CD14-positive monocyte (primary cell): Measurements from ENCODE around the gene WNT10A. TPM values are rescaled to one million over a fixed set of nuclear protein-coding genes. Genes with fewer than 3 reads are reported as not detected.

ENCODE experiments used
- DNase-seq, 3 donors: peaks; one replicate each; pipeline ENCODE4 v3.0.0-alpha.2; 2011 to 2022
- H2AFZ ChIP-seq: 2 replicates; pipeline ENCODE4 v1.6.0; 2012; ENCODE audit warnings: mild to moderate bottlenecking, low read depth, low read length, inconsistent platforms; ENCODE audit not compliant: insufficient read depth, poor library complexity, severe bottlenecking
- H3K27ac ChIP-seq, 2 donors: 1 replicate in 1 of 2; 2 replicates in 1 of 2; pipeline ENCODE4 v1.5.1; 2012 to 2013; ENCODE audit warnings: low read length in 2 of 2, control low read depth in 1 of 2, inconsistent platforms in 1 of 2, low read depth in 1 of 2, mild to moderate bottlenecking in 1 of 2
- H3K27me3 ChIP-seq, 2 donors: one replicate each; pipeline versions ENCODE4 v1.6.0 to v1.6.1; 2011 to 2013; ENCODE audit warnings: low read length in 2 of 2; ENCODE audit not compliant: control insufficient read depth in 2 of 2, insufficient read depth in 2 of 2
- H3K36me3 ChIP-seq, 2 donors: replicated peaks in 1 of 2; 1 replicate in 1 of 2; 2 replicates in 1 of 2; pipeline versions ENCODE4 v1.5.1 to v1.6.1; 2012 to 2013; ENCODE audit warnings: low read length in 2 of 2, control low read depth in 1 of 2, inconsistent platforms in 1 of 2, mild to moderate bottlenecking in 1 of 2; ENCODE audit not compliant: insufficient read depth in 2 of 2, control insufficient read depth in 1 of 2
- H3K4me1 ChIP-seq, 2 donors: 1 replicate in 1 of 2; 2 replicates in 1 of 2; pipeline versions ENCODE4 v1.5.1 to v1.6.1; 2012 to 2013; ENCODE audit warnings: low read length in 2 of 2, control low read depth in 1 of 2, inconsistent platforms in 1 of 2, mild to moderate bottlenecking in 1 of 2, moderate library complexity in 1 of 2; ENCODE audit not compliant: insufficient read depth in 2 of 2, control insufficient read depth in 1 of 2
- H3K4me2 ChIP-seq: replicated peaks from 2 replicates; pipeline ENCODE3; 2012; ENCODE audit warnings: low read length, moderate library complexity, mild to moderate bottlenecking; ENCODE audit not compliant: poor library complexity, severe bottlenecking; ENCODE audit errors: extremely low read depth
- H3K4me3 ChIP-seq, 3 experiments: fragments of 200-600 bp in 1 of 3; sonication (generic) in 1 of 3; replicated peaks in 1 of 3; 1 replicate in 2 of 3; 2 replicates in 1 of 3; pipeline ENCODE4 v1.5.1; 2011 to 2013; ENCODE audit warnings: low read length in 3 of 3, mild to moderate bottlenecking in 3 of 3, control low read depth in 2 of 3, low read depth in 2 of 3, inconsistent platforms in 1 of 3, moderate library complexity in 1 of 3
- H3K79me2 ChIP-seq: 2 replicates; pipeline ENCODE4 v1.6.0; 2012; ENCODE audit warnings: mild to moderate bottlenecking, control low read depth, inconsistent platforms, low read length, moderate library complexity; ENCODE audit not compliant: insufficient read depth
- H3K9ac ChIP-seq: 2 replicates; pipeline ENCODE4 v1.6.0; 2017; ENCODE audit warnings: low read length, mild to moderate bottlenecking; ENCODE audit not compliant: insufficient read depth, poor library complexity, severe bottlenecking
- H3K9me3 ChIP-seq, 2 donors: replicated peaks in 1 of 2; 1 replicate in 1 of 2; 2 replicates in 1 of 2; pipeline versions ENCODE4 v1.5.1 to v1.6.1; 2012 to 2013; ENCODE audit warnings: low read length in 2 of 2, control low read depth in 1 of 2; ENCODE audit not compliant: control insufficient read depth in 1 of 2, insufficient read depth in 1 of 2
- H4K20me1 ChIP-seq: 2 replicates; pipeline ENCODE4 v1.6.0; 2012; ENCODE audit warnings: mild to moderate bottlenecking, low read length, control low read depth, moderate library complexity; ENCODE audit not compliant: insufficient read depth
- H3K27ac Mint-ChIP-seq, 7 donors: one replicate each; pipeline ENCODE4 v1.8.0; 2020; ENCODE audit warnings: mild to moderate bottlenecking in 7 of 7, mixed read lengths in 7 of 7, moderate library complexity in 6 of 7, inconsistent platforms in 2 of 7
- H3K27me3 Mint-ChIP-seq, 3 donors: one replicate each; pipeline ENCODE4 v1.8.0; 2021 to 2022; ENCODE audit warnings: low read depth in 3 of 3, mild to moderate bottlenecking in 3 of 3, mixed read lengths in 3 of 3, moderate library complexity in 3 of 3, inconsistent platforms in 1 of 3
- H3K36me3 Mint-ChIP-seq, 2 donors: one replicate each; pipeline ENCODE4 v1.8.0; 2020; ENCODE audit warnings: mixed read lengths in 2 of 2, inconsistent platforms in 1 of 2, mild to moderate bottlenecking in 1 of 2
- H3K4me1 Mint-ChIP-seq: one replicate; pipeline ENCODE4 v1.8.0; 2020; ENCODE audit warnings: mild to moderate bottlenecking, mixed read lengths
- H3K4me3 Mint-ChIP-seq, 2 donors: one replicate each; pipeline ENCODE4 v1.8.0; 2020; ENCODE audit warnings: mild to moderate bottlenecking in 2 of 2, mixed read lengths in 2 of 2, moderate library complexity in 1 of 2
- H3K9me3 Mint-ChIP-seq, 7 donors: one replicate each; pipeline ENCODE4 v1.8.0; 2020 to 2022; ENCODE audit warnings: mixed read lengths in 7 of 7, mild to moderate bottlenecking in 6 of 7, moderate library complexity in 6 of 7, inconsistent platforms in 2 of 7
- WGBS: methylation state at CpG from one replicate; pipeline ENCODE4 v1.1.5; 2013; ENCODE audit warnings: missing lambda C conversion rate; ENCODE audit not compliant: insufficient coverage; 5-methylcytosine and 5-hydroxymethylcytosine counted together
- intact Hi-C, 2 donors: fragments of 100-400 bp; cut with micrococcal nuclease; formaldehyde crosslinking; loops; one replicate each; pipeline versions ENCODE4 v1.15.0 to v1.15.1; 2023
- polyA plus RNA-seq, 3 donors: library from polyadenylated mRNA; depleted of rRNA in 1 of 3; unstranded in 2 of 3; stranded (reverse) in 1 of 3; fragments of 300-500 nt in 2 of 3; fragments of >200 nt in 1 of 3; fragmentation: Illumina TruSeq in 2 of 3; gene quantifications; 1 replicate in 2 of 3; 2 replicates in 1 of 3; pipeline ENCODE4 v1.2.3, GENCODE V29; 2012 to 2021
- TF ChIP-seq, protein P1 (sequence below): fragments of 200-600 bp; IDR thresholded peaks from one replicate; pipeline ENCODE4 v1.8.0; 2022; ENCODE audit warnings: antibody characterized with exemption, mild to moderate bottlenecking

The WNT10A gene
- polyA plus RNA-seq, 3 donors = 0.04 TPM; not detected in 2

DNA sequence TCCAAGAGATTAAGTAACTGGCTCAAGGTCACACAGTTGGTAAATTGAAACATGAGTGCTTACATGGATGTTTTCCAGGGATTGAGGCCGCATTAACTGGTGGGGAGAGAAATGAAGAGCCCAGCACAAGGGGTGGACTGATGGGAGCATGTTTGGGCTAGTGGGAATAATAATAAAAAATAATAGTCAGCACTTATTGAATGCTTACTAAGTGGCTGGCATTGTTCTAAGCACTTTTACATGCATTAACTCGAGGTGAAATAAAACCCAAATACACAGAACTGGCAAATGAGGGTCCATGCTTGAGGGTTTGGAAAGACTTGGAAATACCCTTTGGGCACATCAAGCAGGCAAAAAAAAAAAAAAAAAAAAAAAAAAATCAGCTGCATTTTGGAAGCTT, 44.8 kb downstream of the WNT10A start:
- no peaks in the 10 kb centered on the region for H3K36me3 ChIP-seq
- TF ChIP-seq, protein P1, sequence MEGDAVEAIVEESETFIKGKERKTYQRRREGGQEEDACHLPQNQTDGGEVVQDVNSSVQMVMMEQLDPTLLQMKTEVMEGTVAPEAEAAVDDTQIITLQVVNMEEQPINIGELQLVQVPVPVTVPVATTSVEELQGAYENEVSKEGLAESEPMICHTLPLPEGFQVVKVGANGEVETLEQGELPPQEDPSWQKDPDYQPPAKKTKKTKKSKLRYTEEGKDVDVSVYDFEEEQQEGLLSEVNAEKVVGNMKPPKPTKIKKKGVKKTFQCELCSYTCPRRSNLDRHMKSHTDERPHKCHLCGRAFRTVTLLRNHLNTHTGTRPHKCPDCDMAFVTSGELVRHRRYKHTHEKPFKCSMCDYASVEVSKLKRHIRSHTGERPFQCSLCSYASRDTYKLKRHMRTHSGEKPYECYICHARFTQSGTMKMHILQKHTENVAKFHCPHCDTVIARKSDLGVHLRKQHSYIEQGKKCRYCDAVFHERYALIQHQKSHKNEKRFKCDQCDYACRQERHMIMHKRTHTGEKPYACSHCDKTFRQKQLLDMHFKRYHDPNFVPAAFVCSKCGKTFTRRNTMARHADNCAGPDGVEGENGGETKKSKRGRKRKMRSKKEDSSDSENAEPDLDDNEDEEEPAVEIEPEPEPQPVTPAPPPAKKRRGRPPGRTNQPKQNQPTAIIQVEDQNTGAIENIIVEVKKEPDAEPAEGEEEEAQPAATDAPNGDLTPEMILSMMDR = no peak
- Mint-ChIP-seq H3K4me1 (no peaks in the 10 kb centered on the region), H3K27me3 (peaks cover 7 to 46% (median 24%) of the 10 kb centered on the region in 3 donors), H3K4me3 (peak overlapping the region in 1 of 2 donors; percentile 37), H3K27ac (no peak overlapping the region), H3K9me3 (peaks cover 22 to 32% (median 25%) of the 10 kb centered on the region in 7 donors), H3K36me3 (peaks cover 0 to 3% of the 10 kb centered on the region in 2 donors)
- no peak overlapping the region for H3K4me3 ChIP-seq
- H4K20me1 ChIP-seq = no peaks in the 10 kb centered on the region
- no CpG with 5 or more reads among the region's 2 CpGs for WGBS
- peaks cover 2 to 3% of the 10 kb centered on the region in 2 donors for H3K27me3 ChIP-seq
- no peak overlapping the region for H3K9ac ChIP-seq
- DNase-seq = no peak
- intact Hi-C loops = no loop called here
- peaks cover 16 to 25% of the 10 kb centered on the region in 2 donors for H3K9me3 ChIP-seq
- H3K4me1 ChIP-seq = no peaks in the 10 kb centered on the region
- H2AFZ ChIP-seq = no peak overlapping the region
- H3K27ac ChIP-seq = no peak overlapping the region
- no peaks in the 10 kb centered on the region for H3K79me2 ChIP-seq
- H3K4me2 ChIP-seq = no peak overlapping the region

DNA sequence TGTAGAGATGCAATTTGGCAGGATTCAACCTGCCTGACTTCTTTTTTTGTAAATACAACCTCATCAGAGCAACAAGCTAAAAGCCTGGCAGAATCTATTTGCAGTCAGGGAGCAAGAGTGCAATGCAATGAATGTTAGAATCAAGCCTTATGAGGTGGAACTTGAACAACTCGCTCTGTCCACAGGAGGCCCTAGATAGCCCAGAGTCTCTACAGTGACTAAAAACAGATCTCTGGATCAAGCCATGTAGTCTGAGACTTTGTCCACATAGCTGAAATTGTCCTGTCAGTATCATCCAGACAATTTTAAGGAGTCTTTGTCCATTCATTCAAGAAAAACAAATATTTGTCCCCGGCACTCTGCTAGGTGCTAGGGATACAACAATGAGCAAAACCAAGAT, 46.8 kb downstream of the WNT10A start:
- Histone ChIP-seq H3K4me1 (no peaks in the 10 kb centered on the region), H3K9me3 (peaks cover 16 to 24% of the 10 kb centered on the region in 2 donors), H3K79me2 (no peaks in the 10 kb centered on the region), H3K4me2 (no peak overlapping the region), H3K27ac (no peak overlapping the region), H3K4me3 (no peak overlapping the region), H3K27me3 (peaks cover 0 to 2% of the 10 kb centered on the region in 2 donors), H2AFZ (no peak overlapping the region), H4K20me1 (no peaks in the 10 kb centered on the region), H3K9ac (no peak overlapping the region), H3K36me3 (no peaks in the 10 kb centered on the region)
- Mint-ChIP-seq H3K9me3 (peaks cover 22 to 33% (median 26%) of the 10 kb centered on the region in 7 donors), H3K36me3 (peaks cover 0 to 3% of the 10 kb centered on the region in 2 donors), H3K4me1 (no peaks in the 10 kb centered on the region), H3K4me3 (no peak overlapping the region), H3K27me3 (peaks cover 7 to 41% (median 17%) of the 10 kb centered on the region in 3 donors), H3K27ac (no peak overlapping the region)
- intact Hi-C loops = no loop called here
- TF ChIP-seq, protein P1 = no peak
- no peak for DNase-seq
- 92% methylated on average over 2 of the region's 2 CpGs for WGBS
